ENCODE results near the gene SLC45A2. TPM values are rescaled to one million over a fixed set of nuclear protein-coding genes. Genes with fewer than 3 reads are reported as not detected.

Gene SLC45A2
- total and polyA plus RNA-seq, 9 of the 15 experiments (the other 6 are each of a cell fraction or from before 2014, with no cell fraction given) = 0.03 to 0.29 (median 0.14) TPM; not detected in 4

GRCh38 chr5:34007621-34008600 is 23.4 kb upstream of the SLC45A2 start, which contains the start of gene AMACR (continued):
- TF ChIP-seq BCLAF1 (IDR thresholded peaks at IDR 0.05; ENCODE audit: borderline replicate concordance in 1 of 2, control insufficient read depth in 1 of 2, low read depth in 2 of 2, low read length in 1 of 2) (no peak), SREBF2 (CRISPR knock-in tag; IDR thresholded peaks at IDR 0.05) (no peak), NONO (IDR thresholded peaks at IDR 0.05; ENCODE audit: low read depth in 2 of 2, low read length in 1 of 2) (peak; percentile 64 to 70; a peak in 2 of 4 replicates), ZNF589 (CRISPR knock-in tag; IDR thresholded peaks at IDR 0.05; ENCODE audit: low read depth) (0 out of 2 replicates have a peak, but pooled peaks have one; percentile 50), SMARCA5 (IDR thresholded peaks at IDR 0.05) (no peak), HSF4 (CRISPR knock-in tag; IDR thresholded peaks at IDR 0.05; ENCODE audit: borderline replicate concordance) (no peak), ASH1L (IDR thresholded peaks at IDR 0.05; ENCODE audit: borderline replicate concordance, low read depth, partially characterized antibody) (no peak), ZNF133 (CRISPR knock-in tag; IDR thresholded peaks at IDR 0.05) (no peak), ZNF12 (CRISPR knock-in tag; IDR thresholded peaks at IDR 0.05) (peak; percentile 61; the same call in 1 of the 2 replicates), MYC (IDR thresholded peaks at IDR 0.05; ENCODE audit: low read depth, low read length) (peak; percentile 42; the same call in 1 of the 2 replicates), MYC (CRISPR knock-in tag; IDR thresholded peaks at IDR 0.05; ENCODE audit: borderline replicate concordance, low read depth) (no peak), TAF7 (tag; IDR thresholded peaks at IDR 0.05) (peak; percentile 51; the same call in 1 of the 2 replicates), TARDBP (IDR thresholded peaks at IDR 0.05) (no peak), SMARCC2 (IDR thresholded peaks at IDR 0.05; ENCODE audit: low read depth) (no peak), ATF3 (IDR thresholded peaks at IDR 0.05) (no peak), ATF3 (CRISPR knock-in tag; conservative IDR thresholded peaks at IDR 0.05) (0 out of 2 replicates have a peak, but pooled peaks have one; percentile 23), ZFX (CRISPR knock-in tag; IDR thresholded peaks at IDR 0.05) (peak; percentile 89), HDAC8 (tag; IDR thresholded peaks at IDR 0.05) (peak; percentile 29; the same call in 1 of the 2 replicates), RFX5 (IDR thresholded peaks at IDR 0.05; ENCODE audit: low read depth, low read length) (no peak), NKRF (IDR thresholded peaks at IDR 0.05; ENCODE audit: borderline replicate concordance) (peak; percentile 83; the same call in 1 of the 2 replicates), TEAD1 (CRISPR knock-in tag; IDR thresholded peaks at IDR 0.05) (0 out of 4 replicates have a peak, but pooled peaks of 1 of the 2 experiments have one; percentile 48)

Measured in K562 (cell line).